ENCODE results near the gene IGIP. TPM values are rescaled to one million over a fixed set of nuclear protein-coding genes. Genes with fewer than 3 reads are reported as not detected.

The IGIP gene
- total and polyA plus RNA-seq, 2 of the 8 experiments (the other 6 are each of a cell fraction or from before 2014, with no cell fraction given): 0.32 to 0.69 TPM

DNA sequence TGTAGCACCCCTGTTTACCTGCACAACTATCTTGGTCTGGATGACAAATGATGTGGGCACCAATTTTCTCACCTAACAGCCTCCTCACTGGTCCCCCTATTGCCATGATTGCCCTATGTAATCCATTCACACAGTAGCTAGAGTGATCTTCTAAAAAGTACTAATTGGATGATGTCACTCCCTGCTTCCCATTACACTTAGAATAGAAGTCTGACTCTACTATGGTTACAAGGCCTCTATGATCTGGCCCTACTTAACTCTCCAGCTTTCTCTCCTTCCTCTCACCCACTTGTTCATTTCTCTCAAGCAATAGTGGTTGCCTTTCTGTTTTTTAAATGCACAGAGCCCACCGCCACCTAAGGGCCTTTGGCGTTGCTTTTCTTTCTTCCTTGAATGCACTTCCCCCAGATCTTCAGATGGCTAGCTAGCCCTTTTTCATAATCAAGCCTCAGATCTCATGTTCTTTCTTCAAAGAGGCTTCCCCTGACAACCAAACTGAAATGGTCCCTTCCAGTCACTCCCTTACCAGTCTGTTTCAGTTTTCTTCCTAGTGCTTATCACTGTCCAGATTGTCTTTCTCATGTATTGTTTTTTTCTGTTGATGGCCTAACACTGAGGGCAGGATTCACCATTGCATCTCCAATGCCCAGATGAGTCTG, 8.7 kb downstream of the IGIP start (continued):
- TF ChIP-seq NRF1 (IDR thresholded peaks at IDR 0.05; ENCODE audit: low read depth, low read length) (no peak), HDAC2 (IDR thresholded peaks at IDR 0.05; ENCODE audit: borderline replicate concordance in 1 of 2, low read depth in 2 of 2, low read length in 2 of 2) (no peak), TCF12 (IDR thresholded peaks at IDR 0.05; ENCODE audit: low read depth, low read length) (no peak)

Data from H1 (cell line).